Loucy (cell line): Measurements from ENCODE around the gene UNKL.

ENCODE experiments used
- H2AFZ ChIP-seq: fragments of 200-600 bp; sonication (generic); 2 replicates; pipeline ENCODE4 v1.6.0; 2016; ENCODE audit warnings: antibody characterized with exemption, mild to moderate bottlenecking, low read length, moderate library complexity
- H3F3A ChIP-seq: fragments of 200-600 bp; 2 replicates; pipeline ENCODE4 v1.6.0; 2016; ENCODE audit warnings: antibody characterized with exemption, low read depth, mild to moderate bottlenecking
- H3K27me3 ChIP-seq: fragments of 200-600 bp; sonication (generic); 2 replicates; pipeline ENCODE4 v1.6.1; 2014; ENCODE audit warnings: low read length, mild to moderate bottlenecking; ENCODE audit not compliant: insufficient read depth, poor library complexity, severe bottlenecking
- H3K36me3 ChIP-seq: fragments of 200-600 bp; sonication (generic); 2 replicates; pipeline ENCODE4 v1.6.1; 2016; ENCODE audit warnings: low read length; ENCODE audit not compliant: insufficient read depth
- H3K4me1 ChIP-seq: fragments of 200-600 bp; sonication (generic); 2 replicates; pipeline ENCODE4 v1.5.1; 2014; ENCODE audit warnings: low read length, mild to moderate bottlenecking; ENCODE audit not compliant: insufficient read depth, poor library complexity, severe bottlenecking
- H3K4me2 ChIP-seq: fragments of 200-600 bp; sonication (generic); 2 replicates; pipeline ENCODE4 v1.6.0; 2014; ENCODE audit warnings: antibody characterized with exemption, low read length, low read depth, mild to moderate bottlenecking; ENCODE audit not compliant: poor library complexity, severe bottlenecking
- H3K4me3 ChIP-seq: fragments of 200-600 bp; sonication (generic); 2 replicates; pipeline ENCODE4 v1.5.1; 2014; ENCODE audit warnings: low read length, mild to moderate bottlenecking, mixed read lengths; ENCODE audit not compliant: poor library complexity, severe bottlenecking
- H3K79me2 ChIP-seq: fragments of 200-600 bp; sonication (generic); 2 replicates; pipeline ENCODE4 v1.6.1; 2014; ENCODE audit warnings: low read length; ENCODE audit not compliant: insufficient read depth
- H3K9ac ChIP-seq: fragments of 200-600 bp; sonication (generic); 2 replicates; pipeline ENCODE4 v1.6.0; 2014; ENCODE audit warnings: mild to moderate bottlenecking, low read depth, low read length, moderate library complexity; ENCODE audit not compliant: poor library complexity, severe bottlenecking
- H3K9me2 ChIP-seq: fragments of 200-600 bp; sonication (generic); replicated peaks from 2 replicates; pipeline ENCODE4 v1.6.1; 2016; ENCODE audit warnings: low read depth, low read length, mixed read lengths
- H3K9me3 ChIP-seq: fragments of 200-600 bp; sonication (generic); 2 replicates; pipeline ENCODE4 v1.6.1; 2014; ENCODE audit warnings: mild to moderate bottlenecking, antibody characterized with exemption, low read length, low read depth; ENCODE audit not compliant: insufficient read depth
- H4K20me1 ChIP-seq: fragments of 200-600 bp; sonication (generic); 2 replicates; pipeline ENCODE4 v1.6.0; 2014; ENCODE audit warnings: antibody characterized with exemption, low read length, mild to moderate bottlenecking; ENCODE audit not compliant: insufficient read depth, poor library complexity, severe bottlenecking
- CTCF ChIP-seq: fragments of 200-600 bp; sonication (generic); conservative IDR thresholded peaks from 2 replicates; pipeline ENCODE4 v1.5.1; 2014; ENCODE audit warnings: mild to moderate bottlenecking, antibody characterized with exemption, low read length
- EZH2phosphoT487 ChIP-seq: fragments of 200-600 bp; IDR thresholded peaks from 2 replicates; pipeline ENCODE4 v1.6.1; 2018; ENCODE audit warnings: antibody characterized with exemption, mild to moderate bottlenecking, moderate library complexity, borderline replicate concordance

Gene UNKL

GRCh38 chr16:1407753-1408152, 6.8 kb downstream of the UNKL start:
- no peaks in the 10 kb centered on the region for H3K36me3 ChIP-seq
- peak overlapping the region; percentile 70 for H3K4me2 ChIP-seq
- no peaks in the 10 kb centered on the region for H3K4me1 ChIP-seq
- no peaks in the 10 kb centered on the region for H3K9me3 ChIP-seq
- peaks cover 3% of the 10 kb centered on the region for H4K20me1 ChIP-seq
- TF ChIP-seq EZH2phosphoT487 (no peak), CTCF (no peak)
- H3K4me3 ChIP-seq: peak overlapping the region; percentile 79
- H3F3A ChIP-seq: no peaks in the 10 kb centered on the region
- no peaks in the 10 kb centered on the region for H3K9me2 ChIP-seq
- no peaks in the 10 kb centered on the region for H3K27me3 ChIP-seq
- H3K9ac ChIP-seq: no peak overlapping the region
- H2AFZ ChIP-seq: no peak overlapping the region
- H3K79me2 ChIP-seq: peaks cover 3% of the 10 kb centered on the region; the same call in 1 of the 2 replicates

GRCh38 chr16:1403733-1404132, 10.8 kb downstream of the UNKL start:
- no peak overlapping the region for H2AFZ ChIP-seq
- no peaks in the 10 kb centered on the region for H3K4me1 ChIP-seq
- H3F3A ChIP-seq: no peaks in the 10 kb centered on the region
- H3K4me3 ChIP-seq: no peak overlapping the region
- H4K20me1 ChIP-seq: peaks cover 3% of the 10 kb centered on the region
- H3K36me3 ChIP-seq: no peaks in the 10 kb centered on the region; the same call in 1 of the 2 replicates
- H3K9ac ChIP-seq: no peak overlapping the region
- H3K9me3 ChIP-seq: no peaks in the 10 kb centered on the region
- H3K4me2 ChIP-seq: no peak overlapping the region
- TF ChIP-seq EZH2phosphoT487: no peak
- no peak for TF ChIP-seq CTCF
- H3K9me2 ChIP-seq: no peaks in the 10 kb centered on the region
- H3K27me3 ChIP-seq: no peaks in the 10 kb centered on the region
- H3K79me2 ChIP-seq: peaks cover 3% of the 10 kb centered on the region; the same call in 1 of the 2 replicates

- Histone ChIP-seq H3K79me2 (no peaks in the 10 kb centered on the region; the same call in 1 of the 2 replicates), H3K4me1 (no peaks in the 10 kb centered on the region), H3K4me3 (no peak overlapping the region), H3K36me3 (no peaks in the 10 kb centered on the region; the same call in 1 of the 2 replicates), H3K9ac (no peak overlapping the region), H3F3A (no peaks in the 10 kb centered on the region), H3K4me2 (no peak overlapping the region), H2AFZ (no peak overlapping the region), H3K9me2 (no peaks in the 10 kb centered on the region), H3K27me3 (no peaks in the 10 kb centered on the region), H4K20me1 (peaks cover 3% of the 10 kb centered on the region), H3K9me3 (no peaks in the 10 kb centered on the region)
- TF ChIP-seq EZH2phosphoT487 (no peak), CTCF (no peak)
Observed at GRCh38 chr16:1403036-1403435, 11.5 kb downstream of the UNKL start.
